HEK293T (cell line): ENCODE data around the gene HEG1.
"Not testable (repeated sequence)": the region's sequence is repeated elsewhere in the genome, so short reads cannot be mapped to it uniquely, and the experiment has no call there.

Source experiments
- CTCF ChIA-PET: fragments of 350-600 bp; formaldehyde crosslinking; extraction: SDS; loops from one replicate; lab custom pipeline; 2021; ENCODE audit warnings: antibody characterized with exemption, inconsistent platforms; lab: Yijun Ruan, JAX
- POLR2A ChIA-PET: fragments of 350-600 bp; formaldehyde crosslinking; extraction: SDS; loops from one replicate; lab custom pipeline; 2020; ENCODE audit warnings: antibody characterized with exemption, inconsistent platforms; lab: Yijun Ruan, JAX
- DNase-seq: peaks from one replicate; pipeline ENCODE4 v3.0.0; 2012; ENCODE audit warnings: mixed read lengths; ENCODE audit errors: extremely low spot score
- ARNT ChIP-seq: fragments of 450-650 bp; IDR thresholded peaks from 2 replicates; pipeline ENCODE4 v1.6.1; 2017; ENCODE audit warnings: mild to moderate bottlenecking
- BHLHE40 ChIP-seq: fragments of 450-650 bp; IDR thresholded peaks from 2 replicates; pipeline ENCODE4 v1.6.1; 2016; ENCODE audit warnings: mild to moderate bottlenecking, moderate library complexity, borderline replicate concordance
- CTBP1 ChIP-seq: fragments of 450-650 bp; IDR thresholded peaks from 2 replicates; pipeline ENCODE4 v1.6.1; 2016; ENCODE audit warnings: borderline replicate concordance
- ELF4 ChIP-seq: fragments of 450-650 bp; IDR thresholded peaks from 2 replicates; pipeline ENCODE4 v1.6.1; 2017; ENCODE audit warnings: antibody characterized with exemption
- FOXA1 ChIP-seq: fragments of 450-650 bp; IDR thresholded peaks from 2 replicates; pipeline ENCODE4 v1.6.1; 2016; ENCODE audit warnings: mild to moderate bottlenecking
- FOXK2 ChIP-seq: fragments of 450-650 bp; IDR thresholded peaks from 2 replicates; pipeline ENCODE4 v1.6.1; 2016; ENCODE audit warnings: mild to moderate bottlenecking
- FOXM1 ChIP-seq: fragments of 450-650 bp; IDR thresholded peaks from 2 replicates; pipeline ENCODE4 v1.6.1; 2017; ENCODE audit warnings: mild to moderate bottlenecking, borderline replicate concordance
- HDGF ChIP-seq: fragments of 450-650 bp; IDR thresholded peaks from 2 replicates; pipeline ENCODE4 v1.6.1; 2017; ENCODE audit warnings: antibody characterized with exemption, borderline replicate concordance
- L3MBTL2 ChIP-seq: fragments of 450-650 bp; conservative IDR thresholded peaks from 2 replicates; pipeline ENCODE4 v1.6.1; 2016; ENCODE audit warnings: mild to moderate bottlenecking
- LEF1 ChIP-seq: fragments of 450-650 bp; IDR thresholded peaks from 2 replicates; pipeline ENCODE4 v1.6.1; 2017; ENCODE audit warnings: mild to moderate bottlenecking, borderline replicate concordance
- NFRKB ChIP-seq: fragments of 450-650 bp; IDR thresholded peaks from 2 replicates; pipeline ENCODE4 v1.6.1; 2016; ENCODE audit warnings: mild to moderate bottlenecking, moderate library complexity
- SP1 ChIP-seq: fragments of 450-650 bp; IDR thresholded peaks from 2 replicates; pipeline ENCODE4 v1.6.1; 2017
- SUZ12 ChIP-seq: fragments of 450-650 bp; IDR thresholded peaks from 2 replicates; pipeline ENCODE4 v1.6.1; 2016; ENCODE audit warnings: mild to moderate bottlenecking
- TARDBP ChIP-seq: fragments of 450-650 bp; IDR thresholded peaks from 2 replicates; pipeline ENCODE4 v1.6.1; 2016
- ZNF384 ChIP-seq: fragments of 450-650 bp; IDR thresholded peaks from 2 replicates; pipeline ENCODE4 v1.6.1; 2016
- TF ChIP-seq, protein P1 (sequence below): fragments of 450-650 bp; IDR thresholded peaks from 2 replicates; pipeline ENCODE4 v1.6.1; 2016

Gene HEG1

DNA sequence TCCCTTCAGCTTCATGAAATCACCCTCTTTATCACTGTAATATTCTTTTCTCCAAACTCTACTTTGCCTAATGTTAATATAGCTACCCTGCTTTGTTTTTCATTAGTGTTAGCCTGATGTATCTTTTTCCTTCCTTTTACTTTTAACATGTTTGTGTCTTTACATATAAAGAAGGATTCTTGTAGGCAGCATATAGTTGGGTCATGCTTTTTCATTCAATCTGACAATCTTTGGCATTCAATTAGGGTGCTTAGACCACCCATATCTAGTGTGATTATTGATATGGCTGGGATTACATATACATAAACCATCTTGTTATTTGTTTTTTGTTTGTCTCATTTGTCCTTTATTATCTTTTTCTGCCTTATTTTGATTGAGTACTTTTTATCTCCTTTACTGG, 34.9 kb upstream of the HEG1 start:
- DNase-seq = no peak
- CTCF ChIA-PET = no interaction called here
- no peak for TF ChIP-seq NFRKB
- TF ChIP-seq, protein P1, sequence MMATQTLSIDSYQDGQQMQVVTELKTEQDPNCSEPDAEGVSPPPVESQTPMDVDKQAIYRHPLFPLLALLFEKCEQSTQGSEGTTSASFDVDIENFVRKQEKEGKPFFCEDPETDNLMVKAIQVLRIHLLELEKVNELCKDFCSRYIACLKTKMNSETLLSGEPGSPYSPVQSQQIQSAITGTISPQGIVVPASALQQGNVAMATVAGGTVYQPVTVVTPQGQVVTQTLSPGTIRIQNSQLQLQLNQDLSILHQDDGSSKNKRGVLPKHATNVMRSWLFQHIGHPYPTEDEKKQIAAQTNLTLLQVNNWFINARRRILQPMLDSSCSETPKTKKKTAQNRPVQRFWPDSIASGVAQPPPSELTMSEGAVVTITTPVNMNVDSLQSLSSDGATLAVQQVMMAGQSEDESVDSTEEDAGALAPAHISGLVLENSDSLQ = no peak
- TF ChIP-seq ELF4 = no peak
- TF ChIP-seq L3MBTL2 = no peak
- no peak for TF ChIP-seq SP1
- no peak for TF ChIP-seq ZNF384
- TF ChIP-seq FOXA1 = no peak
- no peak for TF ChIP-seq FOXM1
- TF ChIP-seq ARNT = no peak
- TF ChIP-seq SUZ12 = no peak
- TF ChIP-seq LEF1 = no peak
- no peak for TF ChIP-seq FOXK2
- no peak for TF ChIP-seq TARDBP
- no peak for TF ChIP-seq BHLHE40
- TF ChIP-seq CTBP1 = no peak
- TF ChIP-seq HDGF = no peak
- POLR2A ChIA-PET = no interaction called here

DNA sequence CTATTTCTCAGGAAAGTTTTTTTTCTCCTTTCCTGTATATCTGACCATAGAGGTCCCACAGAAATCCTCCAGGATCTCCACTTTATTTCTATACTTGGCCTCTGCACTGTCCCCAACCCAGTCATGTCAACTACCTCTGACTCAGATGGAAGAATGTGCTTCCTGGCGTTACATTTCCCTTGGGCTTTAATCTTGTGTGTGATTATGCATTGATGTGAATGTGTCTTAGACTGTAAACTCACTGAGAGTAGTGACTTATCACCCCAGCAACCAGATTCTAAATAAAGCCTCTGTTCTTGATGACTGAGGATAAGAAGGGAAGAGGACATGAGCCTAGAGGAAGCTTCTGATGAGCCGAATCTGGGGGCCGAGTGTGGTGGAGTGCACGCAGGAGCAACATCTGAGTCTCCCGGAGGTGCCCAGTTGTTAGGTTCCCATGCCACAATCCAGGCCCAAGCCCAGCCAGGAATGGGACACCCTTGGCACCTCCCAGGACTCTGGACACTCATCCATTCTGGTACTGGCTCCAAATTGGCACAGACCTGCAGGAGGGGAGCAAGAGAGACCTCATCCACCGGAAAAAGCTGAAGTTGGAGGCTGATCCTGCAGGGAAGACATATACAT, 32.1 kb upstream of the HEG1 start:
- no peak for DNase-seq
- TF ChIP-seq TARDBP (no peak), SP1 (no peak), SUZ12 (no peak), LEF1 (no peak), NFRKB (no peak), FOXK2 (no peak), HDGF (no peak), CTBP1 (no peak), FOXA1 (no peak), BHLHE40 (no peak), ZNF384 (no peak), FOXM1 (no peak), ELF4 (no peak), ARNT (no peak), L3MBTL2 (no peak)
- TF ChIP-seq, protein P1 = no peak
- ChIA-PET POLR2A (no interaction called here), CTCF (no interaction called here)

DNA sequence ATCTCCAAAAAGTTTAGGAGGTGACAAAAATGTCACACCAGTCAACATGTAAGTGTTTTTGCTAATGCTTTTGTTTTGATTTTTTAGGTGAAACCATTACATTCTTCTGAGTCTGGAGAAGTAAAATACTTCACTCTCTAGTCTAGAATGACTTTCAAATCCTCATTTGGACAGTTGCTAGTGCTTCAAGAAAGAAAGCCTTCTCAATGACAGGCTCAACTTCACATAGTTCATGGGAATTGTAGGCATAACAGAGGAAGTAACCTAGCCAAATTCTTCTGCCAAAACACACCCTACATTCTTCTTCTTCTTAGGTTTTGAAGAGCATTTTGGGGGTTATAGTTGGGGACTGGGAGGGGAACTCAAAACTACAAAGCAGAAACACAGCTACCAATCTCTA, 29.4 kb upstream of the HEG1 start:
- no peak for DNase-seq
- POLR2A ChIA-PET = no interaction called here
- CTCF ChIA-PET = no interaction called here
- TF ChIP-seq BHLHE40 = no peak
- TF ChIP-seq TARDBP = no peak
- TF ChIP-seq ARNT = no peak
- no peak for TF ChIP-seq L3MBTL2
- no peak for TF ChIP-seq NFRKB
- TF ChIP-seq FOXM1 = no peak
- no peak for TF ChIP-seq FOXK2
- no peak for TF ChIP-seq ELF4

DNA sequence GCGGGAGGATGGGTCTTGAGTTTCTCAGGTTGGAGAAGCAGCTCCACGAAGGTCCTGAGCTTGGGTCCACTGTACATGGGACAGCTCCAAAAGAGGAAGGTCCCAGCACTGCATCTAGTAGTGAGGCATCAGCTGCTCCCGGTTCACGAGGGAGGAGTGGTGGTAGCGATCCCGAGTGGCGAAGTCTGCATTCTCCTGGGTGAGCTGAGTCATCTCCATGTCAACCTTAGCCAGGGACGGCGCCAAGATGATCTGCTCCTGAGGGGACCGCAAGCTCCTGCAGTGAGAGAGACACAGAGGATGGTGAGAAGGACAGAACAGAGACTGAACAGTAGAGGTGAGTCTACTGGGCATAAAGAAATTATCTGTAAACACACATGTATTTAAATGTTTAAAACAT, 28.0 kb upstream of the HEG1 start:
- ChIA-PET CTCF (interaction anchor here (0.7 kb wide), 1 partner anchor 172 kb away, joined by 4 read pairs; no protein-coding TSS in a partner anchor), POLR2A (no interaction called here)
- TF ChIP-seq BHLHE40 (no peak), HDGF (no peak), ZNF384 (no peak), L3MBTL2 (no peak), SUZ12 (no peak), TARDBP (no peak), SP1 (no peak), FOXA1 (no peak), ARNT (no peak), CTBP1 (no peak), NFRKB (no peak), FOXM1 (no peak)
- DNase-seq = no peak

DNA sequence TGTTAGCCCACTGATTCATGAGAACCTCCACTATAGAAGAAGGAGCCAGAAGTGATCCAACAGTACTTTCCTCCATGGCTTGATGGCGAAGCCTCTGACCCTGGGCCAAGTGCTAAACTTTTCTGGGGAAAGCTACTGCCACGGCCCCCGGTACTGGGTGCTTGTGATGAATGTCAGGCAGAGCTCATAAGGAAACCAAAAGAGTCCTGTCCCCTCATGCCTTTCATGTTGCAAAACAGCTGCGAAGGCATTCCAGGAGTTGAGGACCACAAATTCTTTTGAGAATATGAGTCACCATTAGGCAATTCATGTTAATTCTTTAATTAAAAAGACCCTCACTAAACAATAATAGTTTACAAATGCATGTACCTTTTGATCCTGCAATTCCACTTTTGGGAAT, 26.5 kb upstream of the HEG1 start:
- DNase-seq, CTCF ChIA-PET, POLR2A ChIA-PET: not testable (repeated sequence)

DNA sequence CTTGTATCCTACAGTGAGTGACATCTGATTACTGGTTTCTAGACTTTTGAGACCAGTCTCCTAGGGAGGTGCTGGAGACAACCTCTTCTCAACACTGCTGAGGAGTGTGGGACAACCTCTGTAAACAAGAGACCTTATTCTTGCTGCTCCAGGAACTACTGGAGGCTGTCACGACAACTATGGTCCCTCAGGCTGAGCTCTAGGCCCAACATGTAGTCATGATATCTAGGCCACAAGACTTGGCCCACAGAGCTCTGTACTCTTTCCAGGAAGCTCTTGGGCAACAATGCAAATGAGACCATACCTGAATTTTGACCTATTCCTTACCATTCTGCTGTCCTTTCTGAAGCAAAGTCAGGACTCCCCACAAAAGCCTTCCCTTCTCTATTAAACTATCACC, 24.3 kb upstream of the HEG1 start:
- DNase-seq = no peak
- ChIA-PET CTCF (no interaction called here), POLR2A (interaction anchor here (0.6 kb wide), 1 partner anchor 23 kb away, joined by 3 read pairs; no protein-coding TSS in a partner anchor)
- TF ChIP-seq NFRKB (no peak), FOXM1 (no peak), TARDBP (no peak), ARNT (no peak), L3MBTL2 (no peak), SUZ12 (no peak), ZNF384 (no peak), FOXA1 (no peak), LEF1 (no peak), ELF4 (no peak), HDGF (no peak)
- TF ChIP-seq, protein P1 = no peak
